Measurements from ENCODE around the gene MTHFD1L.

GRCh38 chr6:151069641-151070040 lies 204.1 kb downstream of the MTHFD1L start:
- TF ChIP-seq CTCF (IDR thresholded peaks at IDR 0.05) (no peak), POLR2A (IDR thresholded peaks at IDR 0.05) (no peak)

All from body of pancreas (tissue), 4 donors.